Activated CD4-positive, alpha-beta T cell treated with anti-CD3 and anti-CD28 coated beads for 24 hours (primary cell): ENCODE data around the gene SERPINA6.
"Not testable (repeated sequence)": the region's sequence is repeated elsewhere in the genome, so short reads cannot be mapped to it uniquely, and the experiment has no call there.

Experiments used
- DNase-seq, 2 donors: peaks; one replicate each; pipeline ENCODE4 v3.0.0-alpha.2; 2020; ENCODE audit warnings: low read depth in 2 of 2

SERPINA6 gene

GRCh38 chr14:94328196-94328595, 5.1 kb upstream of the SERPINA6 start:
- DNase-seq: no peak

- no peak for DNase-seq
These were observed 1.5 kb downstream of the SERPINA6 start for GRCh38 chr14:94321421-94322271.

- no peak for DNase-seq
These were observed 2.9 kb downstream of the SERPINA6 start for GRCh38 chr14:94320243-94320642.

GRCh38 chr14:94317259-94317658, 5.9 kb downstream of the SERPINA6 start:
- no peak for DNase-seq

GRCh38 chr14:94316692-94317091, 6.4 kb downstream of the SERPINA6 start:
- DNase-seq: no peak

- no peak for DNase-seq
These were observed 8.2 kb downstream of the SERPINA6 start for GRCh38 chr14:94314890-94315289.

- DNase-seq: no peak
These were observed 9.0 kb downstream of the SERPINA6 start for GRCh38 chr14:94313991-94314655.

GRCh38 chr14:94312481-94313246, 10.5 kb downstream of the SERPINA6 start:
- no peak for DNase-seq

GRCh38 chr14:94310248-94310647, 12.9 kb downstream of the SERPINA6 start:
- no peak for DNase-seq

GRCh38 chr14:94309721-94310120, 13.4 kb downstream of the SERPINA6 start:
- DNase-seq: no peak

GRCh38 chr14:94307410-94307992, 15.6 kb downstream of the SERPINA6 start:
- no peak for DNase-seq

- no peak for DNase-seq
These were observed 16.8 kb downstream of the SERPINA6 start for GRCh38 chr14:94306047-94306978.

GRCh38 chr14:94305620-94306019, 17.5 kb downstream of the SERPINA6 start:
- DNase-seq: no peak

GRCh38 chr14:94304243-94304642, 18.9 kb downstream of the SERPINA6 start:
- no peak for DNase-seq

GRCh38 chr14:94303111-94303510, 20.0 kb downstream of the SERPINA6 start:
- no peak for DNase-seq

GRCh38 chr14:94298130-94298529, 25.0 kb downstream of the SERPINA6 start:
- DNase-seq: no peak

- not testable (repeated sequence) for DNase-seq
These were observed 27.0 kb downstream of the SERPINA6 start for GRCh38 chr14:94296181-94296545.

- no peak for DNase-seq
These were observed 27.6 kb downstream of the SERPINA6 start for GRCh38 chr14:94295360-94296180.

- no peak for DNase-seq
These were observed 29.6 kb downstream of the SERPINA6 start for GRCh38 chr14:94293578-94293924.

GRCh38 chr14:94292872-94293577, 30.1 kb downstream of the SERPINA6 start, which contains the start of gene SERPINA10:
Gene SERPINA10 (minus strand): TSS chr14:94293268. CDS start chr14:94290593, 2,675 bp downstream.
- no peak for DNase-seq
